ENCODE results near the gene SPATA19.

- TF ChIP-seq CTCF (conservative IDR thresholded peaks at IDR 0.05; ENCODE audit: low read length) (no peak), EZH2phosphoT487 (IDR thresholded peaks at IDR 0.05; ENCODE audit: borderline replicate concordance) (no peak)
Measured at GRCh38 chr11:133829566-133829965, 15.7 kb downstream of the SPATA19 start.
